Ramos (cell line): ENCODE results near the gene PMF1.

Source experiments
- in situ Hi-C: fragments of 300-500 bp; cut with MboI; formaldehyde crosslinking; loops from one replicate; pipeline ENCODE4 v1.14.3; 2022; ENCODE audit warnings: low sequenced_read_pairs; ENCODE audit not compliant: unreplicated experiment

PMF1 gene

GRCh38 chr1:156232201-156232894, 19.5 kb downstream of the PMF1 start:
- in situ Hi-C loops, result no loop called here

GRCh38 chr1:156233426-156234127, 20.8 kb downstream of the PMF1 start:
- in situ Hi-C loops, result no loop called here

- in situ Hi-C loops, result no loop called here
Measured at GRCh38 chr1:156236164-156236563, 23.4 kb downstream of the PMF1 start.

- in situ Hi-C loops, result no loop called here
Measured at GRCh38 chr1:156238248-156238647, 25.4 kb downstream of the PMF1 start.

GRCh38 chr1:156241311-156241811, 28.6 kb downstream of the PMF1 start:
- in situ Hi-C loops, result no loop called here

GRCh38 chr1:156241926-156242325, 29.1 kb downstream of the PMF1 start, which contains the start of gene BGLAP:
BGLAP (plus strand) TSS chr1:156242184; CDS start chr1:156242232, 48 bp downstream.
- in situ Hi-C loops, result no loop called here

GRCh38 chr1:156242738-156243137, 29.9 kb downstream of the PMF1 start:
- in situ Hi-C loops, result no loop called here

- in situ Hi-C loops, result no loop called here
Measured at GRCh38 chr1:156244126-156244525, 31.3 kb downstream of the PMF1 start.

- in situ Hi-C loops, result no loop called here
Measured at GRCh38 chr1:156244712-156245111, 31.9 kb downstream of the PMF1 start.

GRCh38 chr1:156245451-156246232, 32.8 kb downstream of the PMF1 start:
- in situ Hi-C loops, result no loop called here

GRCh38 chr1:156246241-156246780, 33.5 kb downstream of the PMF1 start:
- in situ Hi-C loops, result no loop called here

GRCh38 chr1:156246781-156247459, 34.1 kb downstream of the PMF1 start:
- in situ Hi-C loops, result no loop called here

- in situ Hi-C loops, result no loop called here
Measured at GRCh38 chr1:156247460-156248322, 34.9 kb downstream of the PMF1 start, which contains the start of gene PAQR6. PAQR6 (minus strand) TSS chr1:156248056; CDS start chr1:156246731, 1,325 bp downstream.

- in situ Hi-C loops, result no loop called here
Measured at GRCh38 chr1:156248323-156248683, 35.5 kb downstream of the PMF1 start.

- in situ Hi-C loops, result no loop called here
Measured at GRCh38 chr1:156249593-156249992, 36.8 kb downstream of the PMF1 start.

- in situ Hi-C loops, result no loop called here
Measured at GRCh38 chr1:156251527-156251926, 38.7 kb downstream of the PMF1 start.

- in situ Hi-C loops, result no loop called here
Measured at GRCh38 chr1:156253634-156254033, 40.8 kb downstream of the PMF1 start.

GRCh38 chr1:156257711-156258110, 44.9 kb downstream of the PMF1 start:
- in situ Hi-C loops, result no loop called here

GRCh38 chr1:156258859-156259258, 46.1 kb downstream of the PMF1 start:
- in situ Hi-C loops, result no loop called here
